Astrocyte (in vitro differentiated cells and primary cell): ENCODE data around the gene ARHGEF10L. TPM values are rescaled to one million over a fixed set of nuclear protein-coding genes. Genes with fewer than 3 reads are reported as not detected.
A peak's percentile ranks its signal among the peaks of the same experiment; 100 is the strongest.

Experiments used
- DNase-seq: peaks from one replicate; pipeline ENCODE4 v3.0.0-alpha.2; 2010; ENCODE audit warnings: low read depth
- FAIRE-seq: peaks from 2 replicates; lab custom pipeline; 2011; peaks lifted over from hg19 to GRCh38; lab: Jason Lieb, UNC
- H2AFZ ChIP-seq: 2 replicates; pipeline ENCODE4 v1.6.0; 2012; ENCODE audit warnings: low read depth, low read length, inconsistent platforms
- H3K27ac ChIP-seq: 2 replicates; pipeline ENCODE4 v1.5.1; 2011; ENCODE audit warnings: low read depth, low read length, inconsistent platforms
- H3K27me3 ChIP-seq: 2 replicates; pipeline ENCODE4 v1.6.0; 2011; ENCODE audit warnings: low read length, inconsistent platforms; ENCODE audit not compliant: insufficient read depth
- H3K36me3 ChIP-seq: 2 replicates; pipeline ENCODE4 v1.5.1; 2011; ENCODE audit warnings: low read length, inconsistent platforms; ENCODE audit not compliant: insufficient read depth
- H3K4me1 ChIP-seq: 2 replicates; pipeline ENCODE4 v1.5.1; 2011; ENCODE audit warnings: low read length, inconsistent platforms; ENCODE audit not compliant: insufficient read depth
- H3K4me2 ChIP-seq: 2 replicates; pipeline ENCODE4 v1.6.0; 2012; ENCODE audit warnings: low read length, inconsistent platforms
- H3K4me3 ChIP-seq: 2 replicates; pipeline ENCODE4 v1.5.1; 2011; ENCODE audit warnings: low read depth, mild to moderate bottlenecking, low read length, inconsistent platforms; ENCODE audit not compliant: insufficient read depth
- H3K79me2 ChIP-seq: 2 replicates; pipeline ENCODE4 v1.6.0; 2012; ENCODE audit warnings: mild to moderate bottlenecking, low read length, inconsistent platforms; ENCODE audit not compliant: insufficient read depth
- H3K9ac ChIP-seq: 2 replicates; pipeline ENCODE4 v1.6.0; 2012; ENCODE audit warnings: mild to moderate bottlenecking, low read length, inconsistent platforms
- H3K9me3 ChIP-seq: 2 replicates; pipeline ENCODE4 v1.5.1; 2012; ENCODE audit warnings: low read depth, mild to moderate bottlenecking, low read length, inconsistent platforms; ENCODE audit not compliant: insufficient read depth
- H4K20me1 ChIP-seq: 2 replicates; pipeline ENCODE4 v1.6.0; 2012; ENCODE audit warnings: low read length, inconsistent platforms; ENCODE audit not compliant: insufficient read depth
- H3K27ac Mint-ChIP-seq: one replicate; pipeline ENCODE4 v1.8.0; 2021; ENCODE audit warnings: mild to moderate bottlenecking, mixed read lengths; ENCODE audit not compliant: unreplicated experiment
- H3K27me3 Mint-ChIP-seq: one replicate; pipeline ENCODE4 v1.8.0; 2021; ENCODE audit warnings: low read depth, mixed read lengths; ENCODE audit not compliant: unreplicated experiment
- H3K36me3 Mint-ChIP-seq: one replicate; pipeline ENCODE4 v1.8.0; 2021; ENCODE audit warnings: low read depth, mixed read lengths; ENCODE audit not compliant: unreplicated experiment
- H3K4me1 Mint-ChIP-seq: one replicate; pipeline ENCODE4 v1.8.0; 2021; ENCODE audit warnings: low read depth, mixed read lengths; ENCODE audit not compliant: unreplicated experiment
- H3K4me3 Mint-ChIP-seq: one replicate; pipeline ENCODE4 v1.8.0; 2021; ENCODE audit warnings: mild to moderate bottlenecking, moderate library complexity, mixed read lengths; ENCODE audit not compliant: unreplicated experiment
- H3K9me3 Mint-ChIP-seq: one replicate; pipeline ENCODE4 v1.8.0; 2021; ENCODE audit warnings: mild to moderate bottlenecking, mixed read lengths; ENCODE audit not compliant: unreplicated experiment
- CTCF ChIP-seq: IDR thresholded peaks from 2 replicates; pipeline ENCODE4 v1.5.1; 2011; ENCODE audit warnings: low read depth, mild to moderate bottlenecking, inconsistent platforms, low read length, moderate library complexity; ENCODE audit not compliant: insufficient read depth
- EZH2 ChIP-seq: IDR thresholded peaks from 2 replicates; pipeline ENCODE4 v1.6.1; 2012; ENCODE audit warnings: mild to moderate bottlenecking, low read length, inconsistent platforms; ENCODE audit not compliant: insufficient read depth
- total RNA-seq: library from RNA; stranded (reverse); gene quantifications from 2 replicates; pipeline ENCODE4 v1.2.1, GENCODE V29; 2021

Gene ARHGEF10L
- total RNA-seq, 1 donor from 2014 or later: 14.2 TPM

- FAIRE-seq: no peak
- peaks cover 23% of the 10 kb centered on the region for H3K4me1 ChIP-seq
Observed at GRCh38 chr1:17566892-17567291, 27.4 kb downstream of the ARHGEF10L start.

GRCh38 chr1:17567582-17567981, 28.1 kb downstream of the ARHGEF10L start:
- H3K36me3 Mint-ChIP-seq: peaks cover 2% of the 10 kb centered on the region
- Histone ChIP-seq H3K9ac (no peak overlapping the region), H3K9me3 (no peaks in the 10 kb centered on the region), H4K20me1 (peaks cover 78% of the 10 kb centered on the region), H2AFZ (no peak overlapping the region), H3K36me3 (no peaks in the 10 kb centered on the region), H3K4me1 (peaks cover 22% of the 10 kb centered on the region), H3K79me2 (peaks cover 44% of the 10 kb centered on the region), H3K27ac (no peak overlapping the region), H3K4me2 (no peak overlapping the region), H3K27me3 (no peaks in the 10 kb centered on the region), H3K4me3 (no peak overlapping the region)
- TF ChIP-seq EZH2: no peak
- no peak for TF ChIP-seq CTCF
- H3K9me3 Mint-ChIP-seq: peaks cover 1% of the 10 kb centered on the region
- FAIRE-seq: peak; percentile 59
- H3K27ac Mint-ChIP-seq: no peak overlapping the region
- DNase-seq: peak; percentile 68
- peaks cover 33% of the 10 kb centered on the region for H3K4me1 Mint-ChIP-seq
- no peaks in the 10 kb centered on the region for H3K27me3 Mint-ChIP-seq
- no peak overlapping the region for H3K4me3 Mint-ChIP-seq

More at GRCh38 chr1:17566892-17567291, 27.4 kb downstream of the ARHGEF10L start:
- Mint-ChIP-seq H3K4me1 (peaks cover 28% of the 10 kb centered on the region), H3K4me3 (no peak overlapping the region), H3K9me3 (peaks cover 1% of the 10 kb centered on the region), H3K27me3 (no peaks in the 10 kb centered on the region), H3K27ac (no peak overlapping the region), H3K36me3 (peaks cover 2% of the 10 kb centered on the region)
- H3K79me2 ChIP-seq: peaks cover 48% of the 10 kb centered on the region
- TF ChIP-seq CTCF (no peak), EZH2 (no peak)
- H3K27ac ChIP-seq: no peak overlapping the region
- H3K27me3 ChIP-seq: no peaks in the 10 kb centered on the region
- H4K20me1 ChIP-seq: peaks cover 72% of the 10 kb centered on the region
- no peak for DNase-seq
- no peaks in the 10 kb centered on the region for H3K36me3 ChIP-seq
- no peaks in the 10 kb centered on the region for H3K9me3 ChIP-seq
- H2AFZ ChIP-seq: no peak overlapping the region
- H3K4me3 ChIP-seq: no peak overlapping the region
- no peak overlapping the region for H3K9ac ChIP-seq
- H3K4me2 ChIP-seq: no peak overlapping the region

GRCh38 chr1:17568014-17568900, 28.8 kb downstream of the ARHGEF10L start:
- Histone ChIP-seq H3K36me3 (no peaks in the 10 kb centered on the region), H3K9me3 (no peaks in the 10 kb centered on the region), H3K4me3 (no peak overlapping the region), H3K27me3 (no peaks in the 10 kb centered on the region), H3K27ac (no peak overlapping the region), H3K9ac (no peak overlapping the region), H2AFZ (no peak overlapping the region), H4K20me1 (peaks cover 84% of the 10 kb centered on the region), H3K79me2 (peaks cover 37% of the 10 kb centered on the region), H3K4me1 (peaks cover 22% of the 10 kb centered on the region), H3K4me2 (no peak overlapping the region)
- TF ChIP-seq CTCF: no peak
- no peak for TF ChIP-seq EZH2
- Mint-ChIP-seq H3K9me3 (peaks cover 1% of the 10 kb centered on the region), H3K27ac (peak overlapping the region; percentile 26), H3K4me3 (no peak overlapping the region), H3K4me1 (peaks cover 34% of the 10 kb centered on the region), H3K36me3 (peaks cover 2% of the 10 kb centered on the region), H3K27me3 (no peaks in the 10 kb centered on the region)
- FAIRE-seq (no peak), DNase-seq (no peak)
